Measurements from ENCODE around the gene CD82.

The CD82 gene

GRCh38 chr11:44561964-44562734 is 3.3 kb upstream of the CD82 start:
- no peak overlapping the region for H2AFZ ChIP-seq
- peaks cover 7% of the 10 kb centered on the region for H3K4me1 ChIP-seq
- H3K27ac ChIP-seq: no peak overlapping the region
- no peak overlapping the region for H3K9ac ChIP-seq
- H3K27me3 ChIP-seq (ENCODE audit: control insufficient read depth, insufficient read depth, low read length): no peaks in the 10 kb centered on the region
- TF ChIP-seq CTCF (IDR thresholded peaks at IDR 0.05): no peak
- H3K4me3 ChIP-seq (ENCODE audit: low read depth, low read length): no peak overlapping the region
- H3K36me3 ChIP-seq (ENCODE audit: control insufficient read depth, insufficient read depth, low read length): no peaks in the 10 kb centered on the region
- no peaks in the 10 kb centered on the region for H3K9me3 ChIP-seq (ENCODE audit: control insufficient read depth, low read length)
- H3K4me2 ChIP-seq (ENCODE audit: low read length): no peak overlapping the region
- H3K79me2 ChIP-seq: no peaks in the 10 kb centered on the region

- H3K36me3 ChIP-seq (ENCODE audit: control insufficient read depth, insufficient read depth, low read length): no peaks in the 10 kb centered on the region
- no peak overlapping the region for H3K4me3 ChIP-seq (ENCODE audit: low read depth, low read length)
- H3K27ac ChIP-seq: no peak overlapping the region
- no peaks in the 10 kb centered on the region for H3K27me3 ChIP-seq (ENCODE audit: control insufficient read depth, insufficient read depth, low read length)
- no peak overlapping the region for H3K9ac ChIP-seq
- H3K4me1 ChIP-seq: peaks cover 7% of the 10 kb centered on the region
- H3K4me2 ChIP-seq (ENCODE audit: low read length): no peak overlapping the region
- H3K9me3 ChIP-seq (ENCODE audit: control insufficient read depth, low read length): no peaks in the 10 kb centered on the region
- no peak for TF ChIP-seq CTCF (IDR thresholded peaks at IDR 0.05)
- H3K79me2 ChIP-seq: no peaks in the 10 kb centered on the region
- no peak overlapping the region for H2AFZ ChIP-seq
These were observed 2.5 kb upstream of the CD82 start for GRCh38 chr11:44562845-44563460.

- Histone ChIP-seq H3K4me1 (peaks cover 7% of the 10 kb centered on the region), H3K4me2 (ENCODE audit: low read length) (no peak overlapping the region), H3K9me3 (ENCODE audit: control insufficient read depth, low read length) (no peaks in the 10 kb centered on the region), H3K36me3 (ENCODE audit: control insufficient read depth, insufficient read depth, low read length) (no peaks in the 10 kb centered on the region), H2AFZ (no peak overlapping the region), H3K27ac (no peak overlapping the region), H3K79me2 (no peaks in the 10 kb centered on the region), H3K27me3 (ENCODE audit: control insufficient read depth, insufficient read depth, low read length) (no peaks in the 10 kb centered on the region), H3K4me3 (ENCODE audit: low read depth, low read length) (no peak overlapping the region), H3K9ac (no peak overlapping the region)
- no peak for TF ChIP-seq CTCF (IDR thresholded peaks at IDR 0.05)
These were observed 1.8 kb upstream of the CD82 start for GRCh38 chr11:44563711-44564110.

- H3K9ac ChIP-seq: no peak overlapping the region
- H3K4me2 ChIP-seq (ENCODE audit: low read length): peak overlapping the region; percentile 64
- H3K79me2 ChIP-seq: no peaks in the 10 kb centered on the region
- H3K36me3 ChIP-seq (ENCODE audit: control insufficient read depth, insufficient read depth, low read length): no peaks in the 10 kb centered on the region
- H3K4me3 ChIP-seq (ENCODE audit: low read depth, low read length): peak overlapping the region; percentile 50
- H3K4me1 ChIP-seq: peaks cover 7% of the 10 kb centered on the region
- H3K27ac ChIP-seq: peak overlapping the region; percentile 85
- no peaks in the 10 kb centered on the region for H3K27me3 ChIP-seq (ENCODE audit: control insufficient read depth, insufficient read depth, low read length)
- no peak for TF ChIP-seq CTCF (IDR thresholded peaks at IDR 0.05)
- peak overlapping the region; percentile 90 for H2AFZ ChIP-seq
- no peaks in the 10 kb centered on the region for H3K9me3 ChIP-seq (ENCODE audit: control insufficient read depth, low read length)
These were observed 1.3 kb upstream of the CD82 start for GRCh38 chr11:44564166-44564565.
